GM21825 (cell line): ENCODE results near the gene NRIP3.

Source experiments
- ATAC-seq: cut with Tn5 transposase; IDR thresholded peaks from one replicate; pipeline ENCODE4 v1.9.1; 2021; ENCODE audit warnings: mild to moderate bottlenecking, moderate library complexity; ENCODE audit not compliant: unreplicated experiment

The NRIP3 gene

GRCh38 chr11:8933931-8934330, 69.9 kb downstream of the NRIP3 start:
- no peak for ATAC-seq

DNA sequence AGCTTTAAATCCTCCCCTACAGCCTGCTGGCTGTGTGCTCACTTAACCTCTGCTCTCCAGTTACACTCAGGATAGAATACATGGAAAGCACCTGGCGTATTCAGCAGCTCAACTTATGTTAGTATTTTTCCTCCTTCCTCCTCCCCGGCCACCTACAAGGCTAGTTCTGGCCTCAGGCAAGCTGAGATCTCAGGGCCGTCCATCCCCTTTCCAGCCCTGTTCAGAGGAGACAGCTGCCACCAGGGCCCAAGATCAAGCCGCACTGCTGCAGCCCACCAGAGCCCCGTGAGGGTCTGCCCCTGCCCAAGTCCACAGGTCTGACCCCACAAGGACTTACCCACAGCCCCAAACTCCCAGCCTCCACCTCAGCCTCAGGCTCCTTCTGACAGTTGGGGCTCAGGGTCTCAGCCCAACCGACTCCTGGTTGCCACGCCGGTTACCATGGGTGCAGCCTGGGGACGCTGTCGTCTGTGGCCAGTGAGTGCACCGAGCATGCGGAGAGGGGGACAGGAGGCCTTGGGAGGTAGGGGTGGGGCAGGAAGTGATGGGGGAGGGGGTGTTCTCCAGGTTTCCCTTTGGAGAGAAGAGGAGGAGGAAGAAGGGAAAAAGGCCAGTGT, 71.1 kb downstream of the NRIP3 start, which contains the start of gene C11orf16:
C11orf16 (minus strand) TSS at position 384 of the 617 bp plus-strand sequence. CDS start 639 bp downstream, outside the sequence.
- no peak for ATAC-seq
